ENCODE data around the gene ZBTB39. TPM values are rescaled to one million over a fixed set of nuclear protein-coding genes. Genes with fewer than 3 reads are reported as not detected.

ZBTB39 gene
- total RNA-seq, 4 donors from 2014 or later: 2.1 to 6.5 (median 4.0) TPM

DNA sequence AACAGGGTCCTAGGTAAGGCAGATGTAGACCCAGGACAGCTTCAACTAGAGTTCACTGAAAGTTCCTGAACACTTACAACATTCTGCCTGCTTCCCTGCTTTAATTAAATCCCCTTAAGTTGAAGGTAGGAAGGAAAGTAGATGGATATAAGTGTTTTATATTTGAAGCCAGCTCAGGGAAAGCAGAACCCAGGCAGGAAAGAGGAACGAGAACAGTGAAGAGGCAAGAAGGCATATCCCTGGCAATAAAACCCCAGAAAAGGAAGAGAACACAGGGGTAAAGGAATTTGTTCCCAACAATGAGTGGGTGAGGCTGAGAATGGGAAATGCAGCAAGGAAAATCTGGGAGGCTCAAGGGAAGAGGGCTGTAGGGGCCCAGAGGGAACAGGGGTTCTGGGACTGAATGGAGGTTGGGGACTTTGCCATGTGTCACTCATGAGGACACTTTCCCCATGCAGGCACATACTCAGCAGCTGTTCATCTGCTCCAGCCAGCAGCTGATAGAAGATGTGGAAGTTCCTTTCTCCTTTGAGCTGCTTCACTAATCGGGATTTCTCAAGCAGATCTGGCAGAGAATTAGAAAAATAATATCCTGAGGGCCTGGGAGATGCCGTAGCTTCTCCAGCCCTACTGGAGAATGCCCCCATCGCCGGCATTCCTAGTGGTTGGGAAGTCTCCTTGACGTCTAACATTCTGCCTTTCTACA lies 39.9 kb upstream of the ZBTB39 start:
- Histone ChIP-seq H3K27ac (no peak overlapping the region), H3K36me3 (no peaks in the 10 kb centered on the region), H3K4me1 (no peaks in the 10 kb centered on the region), H3K9me3 (no peaks in the 10 kb centered on the region), H3K27me3 (peaks cover 0 to 40% (median 0%) of the 10 kb centered on the region in 4 donors), H3K4me3 (no peak overlapping the region)
- 59 to 71% methylated on average over 6 of the region's 6 CpGs for WGBS, 2 donors
- DNase-seq: no peak
- no peak for TF ChIP-seq POLR2A (IDR thresholded peaks at IDR 0.05)
- TF ChIP-seq, protein P1, sequence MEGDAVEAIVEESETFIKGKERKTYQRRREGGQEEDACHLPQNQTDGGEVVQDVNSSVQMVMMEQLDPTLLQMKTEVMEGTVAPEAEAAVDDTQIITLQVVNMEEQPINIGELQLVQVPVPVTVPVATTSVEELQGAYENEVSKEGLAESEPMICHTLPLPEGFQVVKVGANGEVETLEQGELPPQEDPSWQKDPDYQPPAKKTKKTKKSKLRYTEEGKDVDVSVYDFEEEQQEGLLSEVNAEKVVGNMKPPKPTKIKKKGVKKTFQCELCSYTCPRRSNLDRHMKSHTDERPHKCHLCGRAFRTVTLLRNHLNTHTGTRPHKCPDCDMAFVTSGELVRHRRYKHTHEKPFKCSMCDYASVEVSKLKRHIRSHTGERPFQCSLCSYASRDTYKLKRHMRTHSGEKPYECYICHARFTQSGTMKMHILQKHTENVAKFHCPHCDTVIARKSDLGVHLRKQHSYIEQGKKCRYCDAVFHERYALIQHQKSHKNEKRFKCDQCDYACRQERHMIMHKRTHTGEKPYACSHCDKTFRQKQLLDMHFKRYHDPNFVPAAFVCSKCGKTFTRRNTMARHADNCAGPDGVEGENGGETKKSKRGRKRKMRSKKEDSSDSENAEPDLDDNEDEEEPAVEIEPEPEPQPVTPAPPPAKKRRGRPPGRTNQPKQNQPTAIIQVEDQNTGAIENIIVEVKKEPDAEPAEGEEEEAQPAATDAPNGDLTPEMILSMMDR (IDR thresholded peaks at IDR 0.05): no peak
- intact Hi-C loops (cut with DNase I): no loop called here

DNA sequence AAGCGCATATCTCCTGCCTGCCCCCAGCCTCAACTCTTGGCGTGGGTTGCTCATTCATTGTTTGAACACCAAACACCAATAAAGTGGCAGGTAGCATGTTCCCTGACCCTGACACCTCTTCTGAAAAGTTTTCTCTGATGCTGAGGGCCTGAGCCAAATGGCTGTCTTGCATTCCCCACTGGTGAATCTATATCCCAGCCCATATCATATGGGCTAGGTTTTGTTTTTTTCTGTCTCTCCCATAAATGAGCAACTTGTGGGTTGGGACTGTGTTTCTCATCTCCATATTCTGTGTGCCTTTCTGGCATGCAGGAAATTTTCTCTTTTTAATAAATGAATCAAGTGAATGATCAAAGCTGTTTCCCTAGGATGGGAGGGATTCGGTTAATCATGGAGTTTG lies 38.5 kb upstream of the ZBTB39 start:
- H3K36me3 ChIP-seq: no peaks in the 10 kb centered on the region
- TF ChIP-seq POLR2A (IDR thresholded peaks at IDR 0.05): no peak
- TF ChIP-seq, protein P1 (IDR thresholded peaks at IDR 0.05): no peak
- 83 to 92% methylated on average over 3 of the region's 3 CpGs for WGBS, 2 donors
- no peaks in the 10 kb centered on the region for H3K4me1 ChIP-seq
- intact Hi-C loops (cut with DNase I): no loop called here
- DNase-seq: no peak
- H3K27ac ChIP-seq: no peak overlapping the region
- H3K4me3 ChIP-seq: no peak overlapping the region
- H3K9me3 ChIP-seq: no peaks in the 10 kb centered on the region
- H3K27me3 ChIP-seq: peaks cover 0 to 40% (median 0%) of the 10 kb centered on the region in 4 donors

DNA sequence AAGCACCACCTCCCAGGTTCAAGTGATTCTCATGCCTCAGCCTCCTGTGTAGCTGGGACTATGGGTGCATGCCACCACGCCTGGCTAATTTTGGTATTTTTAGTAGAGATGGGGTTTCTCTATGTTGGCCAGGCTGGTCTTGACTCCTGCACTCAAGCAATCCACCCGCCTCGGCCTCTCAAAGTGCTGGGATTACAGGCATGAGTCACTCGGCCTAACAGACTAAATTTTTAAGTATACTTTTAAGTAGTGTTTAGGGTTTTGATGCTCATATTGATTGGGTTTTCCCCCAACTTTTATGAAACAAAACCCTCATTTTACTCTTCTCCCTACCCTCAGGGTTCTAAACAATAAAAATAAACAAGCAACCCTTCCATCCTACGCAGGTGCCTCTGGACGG lies 38.1 kb upstream of the ZBTB39 start:
- no peak for TF ChIP-seq POLR2A (IDR thresholded peaks at IDR 0.05)
- TF ChIP-seq, protein P1 (IDR thresholded peaks at IDR 0.05): no peak
- Histone ChIP-seq H3K4me3 (no peak overlapping the region), H3K36me3 (no peaks in the 10 kb centered on the region), H3K27ac (no peak overlapping the region), H3K9me3 (no peaks in the 10 kb centered on the region), H3K4me1 (no peaks in the 10 kb centered on the region), H3K27me3 (peaks cover 0 to 40% (median 0%) of the 10 kb centered on the region in 4 donors)
- intact Hi-C loops (cut with DNase I): no loop called here
- WGBS, 2 donors: 73 to 75% methylated on average over 4 to 6 of the region's 6 CpGs
- no peak for DNase-seq

DNA sequence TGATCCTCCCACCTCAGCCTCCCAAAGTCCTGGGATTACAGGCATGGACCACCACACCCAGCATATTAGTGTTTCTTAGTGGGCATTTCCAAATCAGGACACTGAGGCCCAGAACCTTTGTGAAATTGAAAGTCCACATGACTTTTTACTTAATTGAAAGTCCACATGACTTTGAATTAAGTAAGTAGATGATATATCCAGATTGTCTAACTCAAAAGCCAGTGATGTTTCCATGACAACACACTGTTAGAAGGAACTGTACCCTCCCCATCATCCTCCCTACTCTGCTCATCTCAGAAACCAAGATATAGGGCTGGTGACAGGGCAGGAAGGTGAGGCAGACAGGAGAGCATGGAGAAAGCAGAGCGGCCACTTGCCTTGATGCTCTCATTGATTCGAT lies 36.3 kb upstream of the ZBTB39 start:
- 91 to 93% methylated on average over 2 of the region's 2 CpGs for WGBS, 2 donors

DNA sequence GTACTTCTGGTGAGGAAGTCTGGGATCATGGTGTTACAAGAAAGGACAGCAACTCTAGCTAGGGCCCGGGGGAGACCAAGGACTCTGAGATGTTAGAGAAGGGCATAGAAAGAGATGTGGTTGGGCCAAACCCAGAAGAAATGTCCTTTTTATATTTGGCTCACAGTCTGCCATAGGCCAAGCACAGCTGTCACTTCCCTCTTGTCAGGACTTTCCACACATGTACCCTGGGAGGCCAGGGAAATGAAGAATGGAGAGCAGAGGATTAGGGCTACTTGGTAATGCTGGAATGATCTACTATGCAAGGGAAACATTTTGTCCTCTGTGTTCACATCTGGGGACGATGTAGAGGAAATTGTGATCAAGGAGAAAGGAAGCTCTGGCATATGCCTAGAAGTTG lies 34.4 kb upstream of the ZBTB39 start:
- no peak for DNase-seq
- H3K27me3 ChIP-seq: peaks cover 0 to 23% (median 0%) of the 10 kb centered on the region in 4 donors
- H3K4me3 ChIP-seq: no peak overlapping the region
- no peak overlapping the region for H3K27ac ChIP-seq
- no peaks in the 10 kb centered on the region for H3K36me3 ChIP-seq
- 64 to 76% methylated on average over 2 of the region's 2 CpGs for WGBS, 2 donors
- intact Hi-C loops (cut with DNase I): no loop called here
- no peaks in the 10 kb centered on the region for H3K4me1 ChIP-seq
- no peak for TF ChIP-seq POLR2A (IDR thresholded peaks at IDR 0.05)
- TF ChIP-seq, protein P1 (IDR thresholded peaks at IDR 0.05): no peak
- no peaks in the 10 kb centered on the region for H3K9me3 ChIP-seq

More for the DNA sequence above, 36.3 kb upstream of the ZBTB39 start:
- Histone ChIP-seq H3K27me3 (peaks cover 0 to 40% (median 0%) of the 10 kb centered on the region in 4 donors), H3K27ac (no peak overlapping the region), H3K9me3 (no peaks in the 10 kb centered on the region), H3K4me3 (no peak overlapping the region), H3K4me1 (no peaks in the 10 kb centered on the region), H3K36me3 (no peaks in the 10 kb centered on the region)
- intact Hi-C loops (cut with DNase I): no loop called here
- DNase-seq: no peak
- no peak for TF ChIP-seq POLR2A (IDR thresholded peaks at IDR 0.05)
- TF ChIP-seq, protein P1 (IDR thresholded peaks at IDR 0.05): no peak
